ENCODE data around the gene ZSWIM5. TPM values are rescaled to one million over a fixed set of nuclear protein-coding genes. Genes with fewer than 3 reads are reported as not detected.
"Not testable (repeated sequence)": the region's sequence is repeated elsewhere in the genome, so short reads cannot be mapped to it uniquely, and the experiment has no call there.

Gene ZSWIM5
- total and polyA plus RNA-seq, 2 experiments from 2014 or later: 2.0 to 4.0 TPM

DNA sequence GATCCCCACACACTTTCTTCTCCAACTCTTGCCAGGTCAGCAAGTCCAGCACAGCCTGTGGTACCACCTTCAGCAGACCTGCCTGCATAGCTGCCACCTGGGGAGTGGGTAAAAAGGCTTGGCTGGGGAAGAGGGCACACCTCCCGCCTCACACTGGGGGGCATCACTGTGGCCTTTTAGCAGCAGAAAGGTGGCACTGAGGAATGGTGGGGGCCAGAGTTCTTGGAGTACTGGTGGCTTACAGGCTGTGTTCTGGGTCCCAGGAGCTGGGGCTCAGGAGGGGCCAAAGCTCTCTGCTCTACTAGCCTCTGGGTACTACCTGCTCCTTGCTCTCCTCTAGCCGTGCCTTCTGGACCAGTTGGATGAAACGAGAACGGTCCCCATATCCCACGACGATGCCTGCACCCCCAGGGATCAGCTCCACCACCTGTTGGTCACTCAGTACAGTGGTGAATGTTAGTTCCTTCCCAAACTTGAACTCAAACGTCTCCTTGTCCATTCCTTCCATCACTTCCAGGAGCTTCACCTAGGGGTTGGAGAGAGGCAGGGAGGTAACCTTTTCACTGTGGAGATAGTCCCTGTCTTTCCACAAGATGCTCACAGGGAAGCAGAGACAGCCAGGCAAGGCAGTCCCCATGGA is 202.0 kb downstream of the ZSWIM5 start:
- Histone ChIP-seq H3K36me3 (replicated peaks; ENCODE audit: insufficient read depth, low read depth) (no peaks in the 10 kb centered on the region), H4K20me1 (ENCODE audit: insufficient read depth, poor library complexity, severe bottlenecking) (no peaks in the 10 kb centered on the region), H3K4me1 (ENCODE audit: insufficient read depth) (peaks cover 5% of the 10 kb centered on the region), H3K4me2 (no peak overlapping the region), H3K27me3 (no peaks in the 10 kb centered on the region), H2AFZ (no peak overlapping the region), H3K9me2 (replicated peaks; ENCODE audit: insufficient read depth) (no peaks in the 10 kb centered on the region), H3K79me2 (peaks cover under 1% of the 10 kb centered on the region), H3K9me3 (ENCODE audit: low read depth) (no peaks in the 10 kb centered on the region), H3K27ac (no peak overlapping the region), H3K4me3 (no peak overlapping the region)
- WGBS (ENCODE audit: low lambda C conversion rate, missing lambda C conversion rate): 93% methylated on average over 7 of the region's 7 CpGs
- no peak for DNase-seq (ENCODE audit: low spot score)
- TF ChIP-seq EZH2phosphoT487 (IDR thresholded peaks at IDR 0.05; ENCODE audit: low read depth, severe bottlenecking, unreplicated experiment) (no peak), EZH2 (IDR thresholded peaks at IDR 0.05; ENCODE audit: borderline replicate concordance) (no peak)
- TF ChIP-seq, protein P1, sequence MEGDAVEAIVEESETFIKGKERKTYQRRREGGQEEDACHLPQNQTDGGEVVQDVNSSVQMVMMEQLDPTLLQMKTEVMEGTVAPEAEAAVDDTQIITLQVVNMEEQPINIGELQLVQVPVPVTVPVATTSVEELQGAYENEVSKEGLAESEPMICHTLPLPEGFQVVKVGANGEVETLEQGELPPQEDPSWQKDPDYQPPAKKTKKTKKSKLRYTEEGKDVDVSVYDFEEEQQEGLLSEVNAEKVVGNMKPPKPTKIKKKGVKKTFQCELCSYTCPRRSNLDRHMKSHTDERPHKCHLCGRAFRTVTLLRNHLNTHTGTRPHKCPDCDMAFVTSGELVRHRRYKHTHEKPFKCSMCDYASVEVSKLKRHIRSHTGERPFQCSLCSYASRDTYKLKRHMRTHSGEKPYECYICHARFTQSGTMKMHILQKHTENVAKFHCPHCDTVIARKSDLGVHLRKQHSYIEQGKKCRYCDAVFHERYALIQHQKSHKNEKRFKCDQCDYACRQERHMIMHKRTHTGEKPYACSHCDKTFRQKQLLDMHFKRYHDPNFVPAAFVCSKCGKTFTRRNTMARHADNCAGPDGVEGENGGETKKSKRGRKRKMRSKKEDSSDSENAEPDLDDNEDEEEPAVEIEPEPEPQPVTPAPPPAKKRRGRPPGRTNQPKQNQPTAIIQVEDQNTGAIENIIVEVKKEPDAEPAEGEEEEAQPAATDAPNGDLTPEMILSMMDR (IDR thresholded peaks at IDR 0.05; ENCODE audit: poor library complexity): no peak

DNA sequence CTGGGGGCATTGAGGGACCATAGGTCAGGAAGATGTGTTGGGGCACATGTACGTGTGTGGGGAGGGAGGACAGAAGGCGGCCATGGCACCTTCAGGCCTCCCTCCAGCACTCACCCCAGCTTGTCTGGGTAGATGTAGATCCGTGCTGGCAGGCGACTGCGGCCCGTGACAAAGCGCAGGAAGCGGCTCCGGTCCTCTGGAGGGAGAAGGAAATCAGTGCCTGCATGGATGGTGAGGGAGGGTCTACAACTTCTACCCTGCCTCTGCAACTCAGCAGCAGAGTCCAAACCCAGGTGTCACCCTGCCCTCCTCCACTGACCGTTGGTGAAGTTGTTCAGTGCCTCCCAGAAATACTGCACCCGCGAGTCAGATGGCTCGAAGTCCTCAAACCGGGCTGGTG is 202.7 kb downstream of the ZSWIM5 start:
- no peak for DNase-seq (ENCODE audit: low spot score)
- Histone ChIP-seq H3K27me3 (no peaks in the 10 kb centered on the region), H3K4me3 (no peak overlapping the region), H3K36me3 (replicated peaks; ENCODE audit: insufficient read depth, low read depth) (no peaks in the 10 kb centered on the region), H4K20me1 (ENCODE audit: insufficient read depth, poor library complexity, severe bottlenecking) (no peaks in the 10 kb centered on the region), H3K9me3 (ENCODE audit: low read depth) (no peaks in the 10 kb centered on the region), H3K4me2 (no peak overlapping the region), H2AFZ (no peak overlapping the region), H3K4me1 (ENCODE audit: insufficient read depth) (peaks cover 5% of the 10 kb centered on the region), H3K9me2 (replicated peaks; ENCODE audit: insufficient read depth) (no peaks in the 10 kb centered on the region), H3K27ac (no peak overlapping the region), H3K79me2 (no peaks in the 10 kb centered on the region)
- 98% methylated on average over 14 of the region's 14 CpGs for WGBS (ENCODE audit: low lambda C conversion rate, missing lambda C conversion rate)
- TF ChIP-seq EZH2phosphoT487 (IDR thresholded peaks at IDR 0.05; ENCODE audit: low read depth, severe bottlenecking, unreplicated experiment) (no peak), EZH2 (IDR thresholded peaks at IDR 0.05; ENCODE audit: borderline replicate concordance) (no peak)
- TF ChIP-seq, protein P1 (IDR thresholded peaks at IDR 0.05; ENCODE audit: poor library complexity): no peak

DNA sequence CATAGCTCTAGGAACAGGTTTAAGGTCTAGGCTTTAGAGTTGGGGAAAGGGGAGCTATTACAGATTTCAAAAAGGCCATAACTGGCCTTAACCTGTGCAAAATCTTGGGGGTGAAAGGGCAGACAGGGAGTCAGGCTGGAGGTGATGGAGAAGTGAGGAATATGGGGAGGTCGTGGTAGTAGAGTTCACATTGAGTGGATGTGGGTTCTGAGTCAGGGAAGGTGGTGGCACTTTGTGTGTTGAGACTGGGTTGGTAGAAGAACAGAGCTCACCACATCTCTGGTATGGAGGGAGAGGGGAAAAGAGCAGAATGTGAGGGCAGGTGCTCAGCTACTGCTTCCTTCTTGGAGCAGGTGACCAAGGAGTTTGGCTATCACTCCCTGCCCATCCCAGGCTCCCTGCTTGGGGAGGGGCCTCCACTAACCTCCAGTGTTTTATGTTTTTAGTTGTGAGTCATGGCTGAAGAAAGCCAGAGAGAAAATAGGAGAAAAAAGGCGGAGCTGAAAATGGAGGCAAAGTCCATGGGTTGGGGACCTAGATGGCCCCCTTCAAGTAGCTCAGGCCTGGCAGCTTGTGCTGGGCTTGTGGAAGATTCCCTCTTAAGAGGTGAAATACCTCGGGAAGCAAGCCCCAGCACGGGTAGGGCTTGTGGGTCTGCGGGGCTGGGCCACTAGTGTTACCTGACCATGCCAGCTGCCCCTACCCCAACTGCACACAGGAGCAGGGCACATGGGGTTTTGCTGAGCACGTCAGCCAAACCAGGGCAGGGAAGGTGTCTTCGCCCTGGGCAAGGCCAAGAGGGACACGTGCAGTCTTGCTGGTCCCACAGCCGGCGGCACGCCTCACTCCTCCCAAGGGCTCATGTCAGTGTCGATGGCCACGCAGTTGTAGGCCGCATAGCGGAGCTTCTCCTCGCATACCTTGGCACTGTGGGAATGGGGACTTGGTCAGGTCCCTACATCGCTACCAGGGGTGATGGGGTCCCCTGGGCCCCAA is 203.5 kb downstream of the ZSWIM5 start:
- Histone ChIP-seq H3K4me1 (ENCODE audit: insufficient read depth) (peaks cover 5% of the 10 kb centered on the region), H3K27me3 (no peaks in the 10 kb centered on the region), H3K9me2 (replicated peaks; ENCODE audit: insufficient read depth) (no peaks in the 10 kb centered on the region), H3K79me2 (no peaks in the 10 kb centered on the region), H3K4me3 (no peak overlapping the region), H3K27ac (peak overlapping the region; percentile 76), H3K9me3 (ENCODE audit: low read depth) (no peaks in the 10 kb centered on the region), H3K36me3 (replicated peaks; ENCODE audit: insufficient read depth, low read depth) (no peaks in the 10 kb centered on the region), H2AFZ (no peak overlapping the region), H4K20me1 (ENCODE audit: insufficient read depth, poor library complexity, severe bottlenecking) (no peaks in the 10 kb centered on the region), H3K4me2 (no peak overlapping the region)
- TF ChIP-seq EZH2phosphoT487 (IDR thresholded peaks at IDR 0.05; ENCODE audit: low read depth, severe bottlenecking, unreplicated experiment) (no peak), EZH2 (IDR thresholded peaks at IDR 0.05; ENCODE audit: borderline replicate concordance) (no peak)
- TF ChIP-seq, protein P1 (IDR thresholded peaks at IDR 0.05; ENCODE audit: poor library complexity): no peak
- WGBS (ENCODE audit: low lambda C conversion rate, missing lambda C conversion rate): 95% methylated on average over 17 of the region's 17 CpGs
- peak; percentile 58 for DNase-seq (ENCODE audit: low spot score)

DNA sequence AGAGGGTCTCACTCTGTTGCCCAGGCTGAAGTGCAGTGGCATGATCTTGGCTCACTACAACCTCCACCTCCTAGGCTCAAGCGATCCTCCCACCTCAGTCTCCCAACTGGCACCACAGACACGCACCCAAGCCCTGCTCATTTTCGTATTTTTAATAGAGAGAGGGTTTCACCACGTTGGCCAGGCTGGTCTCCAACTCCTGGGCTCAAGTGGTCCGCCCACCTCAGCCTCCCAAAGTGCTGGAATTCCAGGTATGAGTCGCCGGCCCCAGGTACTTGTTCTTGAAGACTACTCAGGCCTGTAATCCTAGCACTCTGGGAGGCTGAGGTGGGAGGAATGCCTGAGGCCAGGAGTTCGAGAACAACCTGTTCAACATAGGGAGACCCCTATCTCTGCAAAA is 204.8 kb downstream of the ZSWIM5 start:
- H3K27ac ChIP-seq: not testable (repeated sequence)

More for the DNA sequence above, 204.8 kb downstream of the ZSWIM5 start:
- H4K20me1 ChIP-seq (ENCODE audit: insufficient read depth, poor library complexity, severe bottlenecking); H3K4me2 ChIP-seq; H3K9me2 ChIP-seq (replicated peaks; ENCODE audit: insufficient read depth); DNase-seq (ENCODE audit: low spot score); H3K4me1 ChIP-seq (ENCODE audit: insufficient read depth); H3K9me3 ChIP-seq (ENCODE audit: low read depth); H3K27me3 ChIP-seq; H3K36me3 ChIP-seq (replicated peaks; ENCODE audit: insufficient read depth, low read depth); H3K4me3 ChIP-seq; H3K79me2 ChIP-seq; H2AFZ ChIP-seq: not testable (repeated sequence)
- 93% methylated on average over 8 of the region's 8 CpGs for WGBS (ENCODE audit: low lambda C conversion rate, missing lambda C conversion rate)

Data from hepatocyte (in vitro differentiated cells).